Mesenteric fat pad (tissue), 1 donor: ENCODE data around the gene ARHGAP15. TPM values are rescaled to one million over a fixed set of nuclear protein-coding genes. Genes with fewer than 3 reads are reported as not detected.

ENCODE experiments used
- DNase-seq: peaks from one replicate; pipeline ENCODE4 v3.0.0-alpha.2; 2020; ENCODE audit warnings: low spot score
- total RNA-seq: library from RNA; stranded (reverse); fragmentation: NEBNext Ultra II Directional; extraction: Animal tissue kit (Norgen Biotek cat#: 25700); gene quantifications from one replicate; pipeline ENCODE4 v1.2.1, GENCODE V29; 2021
- donor health status: DM: yes; HTN: yes; CAD: no.

Gene ARHGAP15
- total RNA-seq, 1 donor from 2014 or later, result 11.6 TPM

- DNase-seq, result no peak
Observed at GRCh38 chr2:143440411-143441012, 311.3 kb downstream of the ARHGAP15 start.

- no peak for DNase-seq
Observed at GRCh38 chr2:143442193-143442592, 313.0 kb downstream of the ARHGAP15 start.

- DNase-seq, result no peak
Observed at GRCh38 chr2:143451642-143452281, 322.5 kb downstream of the ARHGAP15 start.

GRCh38 chr2:143452817-143453451, 323.7 kb downstream of the ARHGAP15 start:
- no peak for DNase-seq

- no peak for DNase-seq
Observed at GRCh38 chr2:143453981-143454511, 324.8 kb downstream of the ARHGAP15 start.

GRCh38 chr2:143455317-143455716, 326.1 kb downstream of the ARHGAP15 start:
- no peak for DNase-seq

- DNase-seq, result no peak
Observed at GRCh38 chr2:143458258-143459190, 329.3 kb downstream of the ARHGAP15 start.

GRCh38 chr2:143460382-143460781, 331.2 kb downstream of the ARHGAP15 start:
- no peak for DNase-seq

- no peak for DNase-seq
Observed at GRCh38 chr2:143463719-143464118, 334.5 kb downstream of the ARHGAP15 start.

- no peak for DNase-seq
Observed at GRCh38 chr2:143466391-143466790, 337.2 kb downstream of the ARHGAP15 start.

- DNase-seq, result no peak
Observed at GRCh38 chr2:143467011-143467410, 337.8 kb downstream of the ARHGAP15 start.

- no peak for DNase-seq
Observed at GRCh38 chr2:143468341-143468888, 339.2 kb downstream of the ARHGAP15 start.

GRCh38 chr2:143469323-143469722, 340.1 kb downstream of the ARHGAP15 start:
- no peak for DNase-seq

- DNase-seq, result no peak
Observed at GRCh38 chr2:143471550-143471949, 342.3 kb downstream of the ARHGAP15 start.

GRCh38 chr2:143473216-143473615, 344.0 kb downstream of the ARHGAP15 start:
- DNase-seq, result no peak

- DNase-seq, result no peak
Observed at GRCh38 chr2:143473820-143474219, 344.6 kb downstream of the ARHGAP15 start.

- DNase-seq, result no peak
Observed at GRCh38 chr2:143474586-143474985, 345.4 kb downstream of the ARHGAP15 start.

- DNase-seq, result no peak
Observed at GRCh38 chr2:143475041-143475776, 346.0 kb downstream of the ARHGAP15 start.

- DNase-seq, result no peak
Observed at GRCh38 chr2:143476336-143477087, 347.3 kb downstream of the ARHGAP15 start.
